ENCODE data around the gene TEX13C. TPM values are rescaled to one million over a fixed set of nuclear protein-coding genes. Genes with fewer than 3 reads are reported as not detected.

TEX13C gene
- total and polyA plus RNA-seq, 4 donors = not detected

DNA sequence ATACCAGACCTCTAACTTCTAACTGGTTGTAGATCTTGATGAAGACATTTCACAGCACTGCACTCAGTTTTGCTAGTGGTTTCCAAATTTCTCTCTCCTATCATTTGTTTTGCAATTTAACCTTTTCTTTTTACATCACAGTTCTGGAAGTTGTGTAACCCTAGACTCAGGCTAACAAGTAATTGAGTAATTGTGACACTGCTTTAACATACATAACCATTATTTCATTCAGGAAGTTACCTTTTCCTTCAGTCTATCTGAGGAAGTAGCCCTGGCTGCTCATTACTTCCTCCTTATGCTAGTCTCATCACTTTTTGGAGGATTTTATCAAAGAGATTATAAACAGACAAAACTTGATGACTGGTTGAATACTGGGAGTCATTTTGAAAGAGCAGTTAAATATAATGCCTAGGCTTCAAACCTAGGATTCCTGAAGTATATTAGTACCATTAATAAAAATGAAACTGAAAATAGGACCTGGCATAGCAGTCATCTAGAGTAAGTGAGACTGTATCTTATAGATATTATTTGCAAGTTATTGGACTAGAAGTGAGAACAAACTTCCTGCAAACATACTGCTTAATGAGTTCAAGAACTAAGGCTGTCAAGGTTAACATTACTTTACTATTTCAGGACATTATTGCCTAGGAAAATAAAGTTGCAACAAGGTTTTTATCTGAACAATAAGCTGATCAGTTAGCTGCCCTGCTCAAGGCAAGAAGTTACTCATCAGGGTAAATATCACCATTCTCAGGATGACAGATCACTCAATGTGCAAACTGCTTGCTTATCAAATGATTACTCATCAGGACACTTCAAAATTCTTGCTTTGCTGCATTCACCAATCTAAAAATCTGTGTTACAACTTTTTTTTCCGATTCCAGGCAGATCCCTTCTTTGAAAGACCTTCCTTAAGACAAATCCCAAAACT, 25.6 kb upstream of the TEX13C start:
- WGBS = 80% methylated on average over 1 of the region's 1 CpG

GRCh38 chrX:125295337-125295736, 24.3 kb upstream of the TEX13C start:
- Histone ChIP-seq H3K27me3 (ENCODE audit: control insufficient read depth in 4 of 4, insufficient read depth in 4 of 4, low read length in 3 of 4) (no peaks in the 10 kb centered on the region), H3K36me3 (ENCODE audit: control insufficient read depth in 4 of 4, insufficient read depth in 3 of 4, low read depth in 1 of 4, low read length in 3 of 4) (no peaks in the 10 kb centered on the region), H3K27ac (ENCODE audit: low read depth in 1 of 2, low read length in 2 of 2) (no peak overlapping the region), H3K4me1 (ENCODE audit: control insufficient read depth in 4 of 4, insufficient read depth in 4 of 4, low read length in 3 of 4) (peaks cover 0 to 17% (median 4%) of the 10 kb centered on the region in 4 donors), H3K9me3 (ENCODE audit: control insufficient read depth in 4 of 4, low read length in 3 of 4) (no peaks in the 10 kb centered on the region), H3K4me3 (ENCODE audit: low read depth in 1 of 3, low read length in 3 of 3) (no peak overlapping the region), H3K9ac (ENCODE audit: low read depth in 1 of 2, low read length in 2 of 2) (no peak overlapping the region)
- 58% methylated on average over 2 of the region's 2 CpGs for WGBS
- no peak for DNase-seq (ENCODE audit: low spot score)
- TF ChIP-seq JUND (IDR thresholded peaks at IDR 0.05) (peak in 1 of 2 donors; percentile 53), GABPA (IDR thresholded peaks at IDR 0.05 in 1 of 2, conservative IDR thresholded peaks at IDR 0.05 in 1 of 2) (no peak), SP1 (IDR thresholded peaks at IDR 0.05) (no peak), RXRA (IDR thresholded peaks at IDR 0.05) (peak in 1 of 2 donors; percentile 28), HNF4A (conservative IDR thresholded peaks at IDR 0.05) (peak; percentile 77 to 88), NR2F2 (IDR thresholded peaks at IDR 0.05) (no peak), HNF4G (IDR thresholded peaks at IDR 0.05) (no peak)
- TF ChIP-seq, protein P1, sequence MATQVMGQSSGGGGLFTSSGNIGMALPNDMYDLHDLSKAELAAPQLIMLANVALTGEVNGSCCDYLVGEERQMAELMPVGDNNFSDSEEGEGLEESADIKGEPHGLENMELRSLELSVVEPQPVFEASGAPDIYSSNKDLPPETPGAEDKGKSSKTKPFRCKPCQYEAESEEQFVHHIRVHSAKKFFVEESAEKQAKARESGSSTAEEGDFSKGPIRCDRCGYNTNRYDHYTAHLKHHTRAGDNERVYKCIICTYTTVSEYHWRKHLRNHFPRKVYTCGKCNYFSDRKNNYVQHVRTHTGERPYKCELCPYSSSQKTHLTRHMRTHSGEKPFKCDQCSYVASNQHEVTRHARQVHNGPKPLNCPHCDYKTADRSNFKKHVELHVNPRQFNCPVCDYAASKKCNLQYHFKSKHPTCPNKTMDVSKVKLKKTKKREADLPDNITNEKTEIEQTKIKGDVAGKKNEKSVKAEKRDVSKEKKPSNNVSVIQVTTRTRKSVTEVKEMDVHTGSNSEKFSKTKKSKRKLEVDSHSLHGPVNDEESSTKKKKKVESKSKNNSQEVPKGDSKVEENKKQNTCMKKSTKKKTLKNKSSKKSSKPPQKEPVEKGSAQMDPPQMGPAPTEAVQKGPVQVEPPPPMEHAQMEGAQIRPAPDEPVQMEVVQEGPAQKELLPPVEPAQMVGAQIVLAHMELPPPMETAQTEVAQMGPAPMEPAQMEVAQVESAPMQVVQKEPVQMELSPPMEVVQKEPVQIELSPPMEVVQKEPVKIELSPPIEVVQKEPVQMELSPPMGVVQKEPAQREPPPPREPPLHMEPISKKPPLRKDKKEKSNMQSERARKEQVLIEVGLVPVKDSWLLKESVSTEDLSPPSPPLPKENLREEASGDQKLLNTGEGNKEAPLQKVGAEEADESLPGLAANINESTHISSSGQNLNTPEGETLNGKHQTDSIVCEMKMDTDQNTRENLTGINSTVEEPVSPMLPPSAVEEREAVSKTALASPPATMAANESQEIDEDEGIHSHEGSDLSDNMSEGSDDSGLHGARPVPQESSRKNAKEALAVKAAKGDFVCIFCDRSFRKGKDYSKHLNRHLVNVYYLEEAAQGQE (IDR thresholded peaks at IDR 0.05) = no peak

More for the DNA sequence above, 25.6 kb upstream of the TEX13C start:
- Histone ChIP-seq H3K4me1 (ENCODE audit: control insufficient read depth in 4 of 4, insufficient read depth in 4 of 4, low read length in 3 of 4) (peaks cover 0 to 17% (median 6%) of the 10 kb centered on the region in 4 donors), H3K9me3 (ENCODE audit: control insufficient read depth in 4 of 4, low read length in 3 of 4) (no peaks in the 10 kb centered on the region), H3K27ac (ENCODE audit: low read depth in 1 of 2, low read length in 2 of 2) (peak overlapping the region; percentile 9 to 42), H3K36me3 (ENCODE audit: control insufficient read depth in 4 of 4, insufficient read depth in 3 of 4, low read depth in 1 of 4, low read length in 3 of 4) (no peaks in the 10 kb centered on the region), H3K4me3 (ENCODE audit: low read depth in 1 of 3, low read length in 3 of 3) (no peak overlapping the region), H3K9ac (ENCODE audit: low read depth in 1 of 2, low read length in 2 of 2) (no peak overlapping the region), H3K27me3 (ENCODE audit: control insufficient read depth in 4 of 4, insufficient read depth in 4 of 4, low read length in 3 of 4) (no peaks in the 10 kb centered on the region)
- TF ChIP-seq MAX (IDR thresholded peaks at IDR 0.05) = peak; percentile 48
- peak; percentile 27 for TF ChIP-seq ZBTB33 (IDR thresholded peaks at IDR 0.05)
- TF ChIP-seq HNF4A (conservative IDR thresholded peaks at IDR 0.05) = peak in 1 of 2 donors; percentile 76
- TF ChIP-seq RAD21 (IDR thresholded peaks at IDR 0.05) = no peak
- TF ChIP-seq, protein P2, sequence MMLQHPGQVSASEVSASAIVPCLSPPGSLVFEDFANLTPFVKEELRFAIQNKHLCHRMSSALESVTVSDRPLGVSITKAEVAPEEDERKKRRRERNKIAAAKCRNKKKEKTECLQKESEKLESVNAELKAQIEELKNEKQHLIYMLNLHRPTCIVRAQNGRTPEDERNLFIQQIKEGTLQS (IDR thresholded peaks at IDR 0.05) = no peak
- peak in 1 of 2 donors; percentile 48 for TF ChIP-seq RXRA (IDR thresholded peaks at IDR 0.05)
- TF ChIP-seq JUND (IDR thresholded peaks at IDR 0.05) = peak in 1 of 2 donors; percentile 56
- TF ChIP-seq YY1 (IDR thresholded peaks at IDR 0.05) = peak; percentile 38
- no peak for DNase-seq (ENCODE audit: low spot score)
